Measurements from ENCODE around the gene DLX3.

- TF ChIP-seq, protein P1, sequence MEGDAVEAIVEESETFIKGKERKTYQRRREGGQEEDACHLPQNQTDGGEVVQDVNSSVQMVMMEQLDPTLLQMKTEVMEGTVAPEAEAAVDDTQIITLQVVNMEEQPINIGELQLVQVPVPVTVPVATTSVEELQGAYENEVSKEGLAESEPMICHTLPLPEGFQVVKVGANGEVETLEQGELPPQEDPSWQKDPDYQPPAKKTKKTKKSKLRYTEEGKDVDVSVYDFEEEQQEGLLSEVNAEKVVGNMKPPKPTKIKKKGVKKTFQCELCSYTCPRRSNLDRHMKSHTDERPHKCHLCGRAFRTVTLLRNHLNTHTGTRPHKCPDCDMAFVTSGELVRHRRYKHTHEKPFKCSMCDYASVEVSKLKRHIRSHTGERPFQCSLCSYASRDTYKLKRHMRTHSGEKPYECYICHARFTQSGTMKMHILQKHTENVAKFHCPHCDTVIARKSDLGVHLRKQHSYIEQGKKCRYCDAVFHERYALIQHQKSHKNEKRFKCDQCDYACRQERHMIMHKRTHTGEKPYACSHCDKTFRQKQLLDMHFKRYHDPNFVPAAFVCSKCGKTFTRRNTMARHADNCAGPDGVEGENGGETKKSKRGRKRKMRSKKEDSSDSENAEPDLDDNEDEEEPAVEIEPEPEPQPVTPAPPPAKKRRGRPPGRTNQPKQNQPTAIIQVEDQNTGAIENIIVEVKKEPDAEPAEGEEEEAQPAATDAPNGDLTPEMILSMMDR (conservative IDR thresholded peaks at IDR 0.05 in 1 of 2, IDR thresholded peaks at IDR 0.05 in 1 of 2; ENCODE audit: low read depth in 1 of 2, low read length in 2 of 2) = no peak
- TF ChIP-seq EZH2 (IDR thresholded peaks at IDR 0.05; ENCODE audit: low read length, missing control alignments) = no peak
Measured at GRCh38 chr17:50039058-50039457, 44.0 kb upstream of the DLX3 start.

All from fibroblast of lung (primary cell).